MM.1S (cell line): ENCODE measurements around the gene CLNK.

ENCODE experiments used
- DNase-seq: peaks from one replicate; pipeline ENCODE4 v3.0.0-alpha.2; 2015
- H2AFZ ChIP-seq: fragments of 300-600 bp; sonication (generic); 2 replicates; pipeline ENCODE4 v1.6.0; 2016; ENCODE audit warnings: antibody characterized with exemption, low read length
- H3F3A ChIP-seq: fragments of 300-600 bp; sonication (generic); 2 replicates; pipeline ENCODE4 v1.6.1; 2016; ENCODE audit warnings: mild to moderate bottlenecking, antibody characterized with exemption, low read length, moderate library complexity, mixed read lengths; ENCODE audit not compliant: insufficient read depth
- H3K27ac ChIP-seq: fragments of 300-600 bp; sonication (generic); 2 replicates; pipeline ENCODE4 v1.5.1; 2016; ENCODE audit warnings: mild to moderate bottlenecking, low read length
- H3K27me3 ChIP-seq: fragments of 300-600 bp; sonication (generic); replicated peaks from 2 replicates; pipeline ENCODE4 v1.6.0; 2016; ENCODE audit warnings: low read length; ENCODE audit not compliant: insufficient read depth
- H3K36me3 ChIP-seq: fragments of 300-600 bp; sonication (generic); replicated peaks from 2 replicates; pipeline ENCODE4 v1.6.1; 2016; ENCODE audit warnings: mild to moderate bottlenecking, low read length, mixed read lengths; ENCODE audit not compliant: insufficient read depth
- H3K4me1 ChIP-seq: fragments of 300-600 bp; sonication (generic); 2 replicates; pipeline ENCODE4 v1.6.1; 2016; ENCODE audit warnings: low read length, mixed read lengths
- H3K4me2 ChIP-seq: fragments of 300-600 bp; sonication (generic); 2 replicates; pipeline ENCODE4 v1.6.0; 2016; ENCODE audit warnings: low read depth, low read length
- H3K4me3 ChIP-seq: fragments of 300-600 bp; sonication (generic); 2 replicates; pipeline ENCODE4 v1.5.1; 2016; ENCODE audit warnings: low read length, mixed read lengths
- H3K79me2 ChIP-seq: fragments of 300-600 bp; sonication (generic); 2 replicates; pipeline ENCODE4 v1.6.1; 2016; ENCODE audit warnings: mixed run types, low read length, mixed read lengths
- H3K9ac ChIP-seq: fragments of 300-600 bp; sonication (generic); 2 replicates; pipeline ENCODE4 v1.6.1; 2016; ENCODE audit warnings: low read length, mixed read lengths
- H3K9me2 ChIP-seq: fragments of 300-600 bp; sonication (generic); replicated peaks from 2 replicates; pipeline ENCODE4 v1.6.1; 2016; ENCODE audit warnings: mild to moderate bottlenecking, low read length, mixed read lengths; ENCODE audit not compliant: insufficient read depth
- H3K9me3 ChIP-seq: fragments of 300-600 bp; sonication (generic); replicated peaks from 2 replicates; pipeline ENCODE4 v1.6.1; 2016; ENCODE audit warnings: mild to moderate bottlenecking, low read length, mixed read lengths; ENCODE audit not compliant: insufficient read depth
- H4K20me1 ChIP-seq: fragments of 300-600 bp; sonication (generic); 2 replicates; pipeline ENCODE4 v1.6.1; 2016; ENCODE audit warnings: mild to moderate bottlenecking, low read length, moderate library complexity, mixed read lengths; ENCODE audit not compliant: insufficient read depth
- CTCF ChIP-seq: fragments of 300-600 bp; sonication (generic); IDR thresholded peaks from 2 replicates; pipeline ENCODE4 v1.5.1; 2016; ENCODE audit warnings: antibody characterized with exemption, low read length, mixed read lengths
- EZH2 ChIP-seq: fragments of 300-600 bp; sonication (generic); optimal IDR thresholded peaks from 2 replicates; pipeline ENCODE3; 2017; ENCODE audit warnings: low read depth, mild to moderate bottlenecking, antibody characterized with exemption, low read length, mixed read lengths
- EZH2phosphoT487 ChIP-seq: fragments of 300-600 bp; sonication (generic); IDR thresholded peaks from 2 replicates; pipeline ENCODE4 v1.6.1; 2018; ENCODE audit warnings: antibody characterized with exemption, low read length

The CLNK gene

GRCh38 chr4:10506077-10506476, 178.5 kb downstream of the CLNK start:
- H3K9me3 ChIP-seq: no peaks in the 10 kb centered on the region
- no peaks in the 10 kb centered on the region for H3K9me2 ChIP-seq
- no peak overlapping the region for H3K9ac ChIP-seq
- no peak for DNase-seq
- no peaks in the 10 kb centered on the region for H3K27me3 ChIP-seq
- peaks cover 5% of the 10 kb centered on the region; the same call in 1 of the 2 replicates for H3F3A ChIP-seq
- no peak overlapping the region for H3K4me3 ChIP-seq
- H2AFZ ChIP-seq: no peak overlapping the region
- no peaks in the 10 kb centered on the region for H4K20me1 ChIP-seq
- no peak overlapping the region for H3K4me2 ChIP-seq
- no peaks in the 10 kb centered on the region for H3K4me1 ChIP-seq
- no peaks in the 10 kb centered on the region for H3K79me2 ChIP-seq
- no peak for TF ChIP-seq EZH2
- no peak for TF ChIP-seq EZH2phosphoT487
- no peak for TF ChIP-seq CTCF
- no peaks in the 10 kb centered on the region for H3K36me3 ChIP-seq
- no peak overlapping the region for H3K27ac ChIP-seq

- no peak overlapping the region for H2AFZ ChIP-seq
Observed at GRCh38 chr4:10504570-10505179, 179.9 kb downstream of the CLNK start.

GRCh38 chr4:10502717-10503116, 181.9 kb downstream of the CLNK start:
- Histone ChIP-seq H3K9ac (no peak overlapping the region), H3K9me2 (no peaks in the 10 kb centered on the region), H3K9me3 (no peaks in the 10 kb centered on the region), H3K4me3 (no peak overlapping the region), H3K27me3 (no peaks in the 10 kb centered on the region), H3K36me3 (no peaks in the 10 kb centered on the region), H3K27ac (no peak overlapping the region), H2AFZ (no peak overlapping the region), H3K4me1 (no peaks in the 10 kb centered on the region), H3K4me2 (no peak overlapping the region), H3F3A (peaks cover 5% of the 10 kb centered on the region; the same call in 1 of the 2 replicates), H4K20me1 (no peaks in the 10 kb centered on the region), H3K79me2 (no peaks in the 10 kb centered on the region)
- no peak for DNase-seq
- no peak for TF ChIP-seq EZH2
- TF ChIP-seq CTCF: no peak
- TF ChIP-seq EZH2phosphoT487: no peak

More at GRCh38 chr4:10504570-10505179, 179.9 kb downstream of the CLNK start:
- Histone ChIP-seq H3K4me2 (no peak overlapping the region), H3K4me3 (no peak overlapping the region), H3F3A (peaks cover 5% of the 10 kb centered on the region; the same call in 1 of the 2 replicates), H3K9ac (no peak overlapping the region), H4K20me1 (no peaks in the 10 kb centered on the region), H3K36me3 (no peaks in the 10 kb centered on the region), H3K27ac (no peak overlapping the region), H3K27me3 (no peaks in the 10 kb centered on the region), H3K79me2 (no peaks in the 10 kb centered on the region), H3K9me2 (no peaks in the 10 kb centered on the region), H3K4me1 (no peaks in the 10 kb centered on the region), H3K9me3 (no peaks in the 10 kb centered on the region)
- no peak for DNase-seq
- TF ChIP-seq EZH2phosphoT487 (no peak), CTCF (no peak), EZH2 (no peak)
